Activated CD8-positive, alpha-beta memory T cell treated with anti-CD3 and anti-CD28 coated beads for 36 hours (primary cell): ENCODE measurements around the gene PECR. TPM values are rescaled to one million over a fixed set of nuclear protein-coding genes. Genes with fewer than 3 reads are reported as not detected.
"Not testable (repeated sequence)": the region's sequence is repeated elsewhere in the genome, so short reads cannot be mapped to it uniquely, and the experiment has no call there.

Experiments
- CTCF ChIA-PET: fragments of 350-600 bp; sonication (Branson Sonifier 250); formaldehyde crosslinking; loops from one replicate; lab custom pipeline; 2021; ENCODE audit warnings: antibody characterized with exemption; lab: Charles Lee
- POLR2A ChIA-PET: fragments of 350-600 bp; sonication (Branson Sonifier 250); formaldehyde crosslinking; loops from one replicate; lab custom pipeline; 2021; ENCODE audit warnings: antibody characterized with exemption; lab: Charles Lee
- total RNA-seq, 2 experiments: library from RNA; stranded (reverse); gene quantifications; one replicate each; pipeline ENCODE4 v1.2.3, GENCODE V29; 2021

Gene PECR
- total RNA-seq, 2 experiments from 2014 or later = 15.3 to 15.5 TPM

DNA sequence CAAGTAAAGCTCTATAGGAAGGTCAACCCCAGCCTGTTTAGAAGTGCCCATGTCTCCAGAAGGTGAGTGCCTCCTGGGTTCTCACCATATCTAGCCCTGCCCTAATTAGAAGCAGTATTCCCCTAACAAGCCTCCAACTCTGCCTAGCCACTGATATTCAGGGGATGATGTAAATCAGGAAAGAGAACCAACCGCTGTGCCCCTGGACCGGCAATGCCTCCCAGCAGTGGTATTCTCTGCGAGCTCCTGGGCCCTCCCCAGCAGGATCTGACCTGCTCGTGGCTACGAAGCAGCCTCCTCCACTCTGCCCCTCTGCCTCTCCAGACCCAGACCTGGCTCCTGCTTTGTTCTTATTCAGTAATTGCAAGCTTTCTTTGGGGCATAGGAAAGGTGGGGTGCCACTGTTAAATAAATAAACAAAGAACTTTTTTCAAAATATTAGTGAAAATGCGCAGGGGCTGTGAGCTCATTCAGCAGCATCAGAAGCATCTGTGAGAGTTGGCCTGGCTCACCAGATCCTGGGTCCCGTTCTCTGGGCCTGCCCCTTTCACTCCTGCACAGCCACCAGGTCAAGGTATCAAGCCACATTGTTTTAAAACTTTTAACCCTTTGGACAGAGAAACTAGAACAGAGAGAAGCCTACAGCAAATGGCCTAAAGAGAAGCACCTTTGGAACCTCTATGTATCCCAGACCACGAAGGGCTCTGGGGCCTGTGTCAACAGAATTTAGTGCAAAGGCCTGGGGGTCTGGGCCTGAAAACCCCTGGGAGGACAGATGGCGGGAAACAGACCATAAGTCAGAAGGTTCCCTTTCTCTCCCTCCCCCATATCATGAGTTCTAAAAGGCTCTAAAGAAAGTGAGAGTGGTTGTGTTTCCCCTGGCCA, 80.2 kb downstream of the PECR start:
- CTCF ChIA-PET = interaction anchor here (1.2 kb wide), 1 partner anchor 11 kb away, joined by 3 read pairs; no protein-coding TSS in a partner anchor
- POLR2A ChIA-PET = no interaction called here

DNA sequence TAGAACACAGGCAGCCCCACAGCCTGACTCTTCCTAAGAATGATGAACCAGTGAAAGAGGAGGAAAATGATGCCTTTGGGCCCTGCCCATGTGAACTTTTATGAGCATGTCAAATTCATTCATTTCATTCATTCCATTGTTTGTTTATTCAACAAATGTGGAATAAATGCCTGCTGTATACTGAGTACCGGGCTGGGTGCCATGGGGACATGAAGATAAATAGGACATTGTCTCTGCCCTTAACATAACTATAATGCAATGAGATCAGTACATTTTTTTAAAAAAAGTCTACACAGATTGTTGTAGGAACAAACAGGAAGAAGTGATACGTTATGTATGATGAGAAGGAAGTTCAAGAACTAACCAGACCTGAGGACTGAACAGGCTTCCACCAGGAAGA, 83.0 kb downstream of the PECR start:
- POLR2A ChIA-PET = no interaction called here
- CTCF ChIA-PET = no interaction called here

- CTCF ChIA-PET = interaction anchor here (1.6 kb wide), 1 partner anchor 46 kb away, joined by 4 read pairs; no protein-coding TSS in a partner anchor
- POLR2A ChIA-PET = no interaction called here
These were observed 84.4 kb downstream of the PECR start for GRCh38 chr2:215997219-215997618.

DNA sequence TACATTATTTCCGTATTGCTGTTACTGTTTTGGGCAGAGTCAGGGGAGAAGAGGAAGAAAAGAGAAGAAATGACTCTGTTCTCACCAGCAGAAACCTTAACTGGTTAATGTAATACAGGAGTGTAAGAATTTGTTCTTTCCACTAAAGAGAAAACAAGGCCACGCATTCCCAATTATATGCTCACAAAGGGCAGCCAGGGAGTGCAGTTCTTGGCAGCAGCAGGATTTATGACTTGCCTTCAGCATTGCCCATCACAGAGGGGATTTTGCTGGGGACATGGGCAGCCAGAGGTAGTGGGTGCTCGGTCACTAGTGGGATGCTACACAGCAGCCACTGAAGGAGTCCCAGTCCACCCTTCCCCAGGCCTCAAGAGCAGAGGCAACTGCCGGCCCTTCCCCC, 86.7 kb downstream of the PECR start:
- ChIA-PET POLR2A (no interaction called here), CTCF (no interaction called here)

GRCh38 chr2:215988556-215989207, 92.9 kb downstream of the PECR start:
- POLR2A ChIA-PET = interaction anchor here (0.6 kb wide), 1 partner anchor 423 kb away, joined by 5 read pairs; no protein-coding TSS in a partner anchor
- CTCF ChIA-PET = not testable (repeated sequence)

Other genes starting within 250 kb of the PECR start
- 10 to 100 TPM; 22.0 to 23.8 TPM for gene MREG, start 68.3 kb downstream of the PECR start, total RNA-seq
- gene TMEM169, start 110 bp upstream of the PECR start, total RNA-seq = under 1 TPM; 0.48 to 0.55 TPM
- 100 to 1,000 TPM; 603 to 604 TPM for gene XRCC5, start 27.5 kb upstream of the PECR start, total RNA-seq